Measurements from ENCODE around the gene MACF1. TPM values are rescaled to one million over a fixed set of nuclear protein-coding genes. Genes with fewer than 3 reads are reported as not detected.
A peak's percentile ranks its signal among the peaks of the same experiment; 100 is the strongest.

The MACF1 gene
- total RNA-seq, 1 experiment from 2014 or later: 265 TPM

DNA sequence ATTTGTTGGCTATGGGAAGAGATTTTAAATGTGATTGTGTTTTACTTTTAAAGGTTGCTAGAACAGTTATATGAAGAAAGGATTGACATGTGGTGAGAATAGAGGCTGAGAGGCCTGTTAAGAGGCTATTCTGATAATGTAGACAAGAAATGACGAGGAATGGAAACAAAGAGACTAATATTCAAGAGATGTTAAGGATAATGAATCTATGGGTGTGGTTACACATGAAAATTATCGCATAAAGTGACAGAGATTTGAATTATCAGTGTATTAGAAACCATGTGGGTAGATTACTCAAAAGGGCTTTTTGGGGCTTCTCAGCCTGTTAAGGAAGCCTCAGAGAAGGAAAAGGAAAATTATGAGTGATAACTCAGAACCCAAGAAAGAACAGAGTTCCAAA is 120.4 kb downstream of the MACF1 start:
- CTCF ChIA-PET: no interaction called here
- Histone ChIP-seq H3K4me1 (ENCODE audit: insufficient read depth, low read length, poor library complexity, severe bottlenecking) (no peaks in the 10 kb centered on the region), H3K27me3 (replicated peaks; ENCODE audit: insufficient read depth, low read depth, low read length, poor library complexity) (no peaks in the 10 kb centered on the region), H3K36me3 (ENCODE audit: insufficient read depth, low read length, poor library complexity, severe bottlenecking) (peaks cover 46% of the 10 kb centered on the region), H3K27ac (ENCODE audit: low read depth, low read length, poor library complexity, severe bottlenecking) (no peak overlapping the region), H3K4me3 (ENCODE audit: low read depth, low read length, poor library complexity, severe bottlenecking) (no peak overlapping the region), H3K9me3 (ENCODE audit: low read depth, low read length, poor library complexity, severe bottlenecking) (no peaks in the 10 kb centered on the region)
- TF ChIP-seq, protein P1, sequence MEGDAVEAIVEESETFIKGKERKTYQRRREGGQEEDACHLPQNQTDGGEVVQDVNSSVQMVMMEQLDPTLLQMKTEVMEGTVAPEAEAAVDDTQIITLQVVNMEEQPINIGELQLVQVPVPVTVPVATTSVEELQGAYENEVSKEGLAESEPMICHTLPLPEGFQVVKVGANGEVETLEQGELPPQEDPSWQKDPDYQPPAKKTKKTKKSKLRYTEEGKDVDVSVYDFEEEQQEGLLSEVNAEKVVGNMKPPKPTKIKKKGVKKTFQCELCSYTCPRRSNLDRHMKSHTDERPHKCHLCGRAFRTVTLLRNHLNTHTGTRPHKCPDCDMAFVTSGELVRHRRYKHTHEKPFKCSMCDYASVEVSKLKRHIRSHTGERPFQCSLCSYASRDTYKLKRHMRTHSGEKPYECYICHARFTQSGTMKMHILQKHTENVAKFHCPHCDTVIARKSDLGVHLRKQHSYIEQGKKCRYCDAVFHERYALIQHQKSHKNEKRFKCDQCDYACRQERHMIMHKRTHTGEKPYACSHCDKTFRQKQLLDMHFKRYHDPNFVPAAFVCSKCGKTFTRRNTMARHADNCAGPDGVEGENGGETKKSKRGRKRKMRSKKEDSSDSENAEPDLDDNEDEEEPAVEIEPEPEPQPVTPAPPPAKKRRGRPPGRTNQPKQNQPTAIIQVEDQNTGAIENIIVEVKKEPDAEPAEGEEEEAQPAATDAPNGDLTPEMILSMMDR (conservative IDR thresholded peaks at IDR 0.05; ENCODE audit: low read depth, low read length): no peak
- TF ChIP-seq EZH2 (IDR thresholded peaks at IDR 0.05; ENCODE audit: borderline replicate concordance, low read depth, low read length, poor library complexity, severe bottlenecking): no peak
- POLR2A ChIA-PET (ENCODE audit: low non-redundant PET): no interaction called here
- intact Hi-C loops (cut with micrococcal nuclease; ENCODE audit: unreplicated experiment): no loop called here
- BruUV-seq (replicated peaks): TSS peak; percentile 26
- DNase-seq (ENCODE audit: low spot score): no peak

GRCh38 chr1:39326836-39327235 is 122.3 kb downstream of the MACF1 start:
- TF ChIP-seq, protein P1 (conservative IDR thresholded peaks at IDR 0.05; ENCODE audit: low read depth, low read length): no peak
- Histone ChIP-seq H3K4me1 (ENCODE audit: insufficient read depth, low read length, poor library complexity, severe bottlenecking) (no peaks in the 10 kb centered on the region), H3K27me3 (replicated peaks; ENCODE audit: insufficient read depth, low read depth, low read length, poor library complexity) (no peaks in the 10 kb centered on the region), H3K27ac (ENCODE audit: low read depth, low read length, poor library complexity, severe bottlenecking) (no peak overlapping the region), H3K4me3 (ENCODE audit: low read depth, low read length, poor library complexity, severe bottlenecking) (no peak overlapping the region), H3K36me3 (ENCODE audit: insufficient read depth, low read length, poor library complexity, severe bottlenecking) (peaks cover 34% of the 10 kb centered on the region), H3K9me3 (ENCODE audit: low read depth, low read length, poor library complexity, severe bottlenecking) (no peaks in the 10 kb centered on the region)
- ChIA-PET CTCF (no interaction called here), POLR2A (ENCODE audit: low non-redundant PET) (no interaction called here)
- no TSS peak for BruUV-seq (replicated peaks)
- intact Hi-C loops (cut with micrococcal nuclease; ENCODE audit: unreplicated experiment): no loop called here
- DNase-seq (ENCODE audit: low spot score): no peak

GRCh38 chr1:39328095-39328494 is 123.6 kb downstream of the MACF1 start:
- Histone ChIP-seq H3K27ac (ENCODE audit: low read depth, low read length, poor library complexity, severe bottlenecking) (no peak overlapping the region), H3K27me3 (replicated peaks; ENCODE audit: insufficient read depth, low read depth, low read length, poor library complexity) (no peaks in the 10 kb centered on the region), H3K36me3 (ENCODE audit: insufficient read depth, low read length, poor library complexity, severe bottlenecking) (peaks cover 30% of the 10 kb centered on the region), H3K9me3 (ENCODE audit: low read depth, low read length, poor library complexity, severe bottlenecking) (no peaks in the 10 kb centered on the region), H3K4me3 (ENCODE audit: low read depth, low read length, poor library complexity, severe bottlenecking) (no peak overlapping the region), H3K4me1 (ENCODE audit: insufficient read depth, low read length, poor library complexity, severe bottlenecking) (no peaks in the 10 kb centered on the region)
- ChIA-PET CTCF (no interaction called here), POLR2A (ENCODE audit: low non-redundant PET) (no interaction called here)
- BruUV-seq (replicated peaks): no TSS peak
- intact Hi-C loops (cut with micrococcal nuclease; ENCODE audit: unreplicated experiment): no loop called here
- no peak for TF ChIP-seq EZH2 (IDR thresholded peaks at IDR 0.05; ENCODE audit: borderline replicate concordance, low read depth, low read length, poor library complexity, severe bottlenecking)
- TF ChIP-seq, protein P1 (conservative IDR thresholded peaks at IDR 0.05; ENCODE audit: low read depth, low read length): no peak
- no peak for DNase-seq (ENCODE audit: low spot score)

Measured in A673 (cell line).